Testis (tissue), 3 donors: ENCODE data around the gene C19orf67. TPM values are rescaled to one million over a fixed set of nuclear protein-coding genes. Genes with fewer than 3 reads are reported as not detected.

Source experiments
- DNase-seq: peaks from one replicate; pipeline ENCODE4 v3.0.0-alpha.2; 2019
- H3K27ac ChIP-seq, 2 donors: fragments of 200-600 bp; sonication (generic); one replicate each; pipeline ENCODE4 v1.5.1; 2019
- H3K27me3 ChIP-seq: fragments of 200-600 bp; sonication (generic); one replicate; pipeline ENCODE4 v1.5.1; 2019
- H3K36me3 ChIP-seq: fragments of 200-600 bp; sonication (generic); one replicate; pipeline ENCODE4 v1.5.1; 2017; ENCODE audit warnings: low read depth; ENCODE audit errors: missing control alignments
- H3K4me1 ChIP-seq: fragments of 200-600 bp; sonication (generic); one replicate; pipeline ENCODE4 v1.5.1; 2019
- H3K4me3 ChIP-seq, 2 donors: fragments of 200-600 bp; sonication (generic); one replicate each; pipeline ENCODE4 v1.5.1; 2017 to 2019
- H3K9me3 ChIP-seq: fragments of 200-600 bp; sonication (generic); one replicate; pipeline ENCODE4 v1.5.1; 2017
- CTCF ChIP-seq, 3 experiments: fragments of 450-650 bp in 2 of 3; fragments of 200-600 bp in 1 of 3; sonication (generic) in 1 of 3; IDR thresholded peaks; one replicate each; pipeline ENCODE4 v1.5.1; 2016 to 2019; ENCODE audit warnings: antibody characterized with exemption in 3 of 3, mild to moderate bottlenecking in 2 of 3, moderate library complexity in 1 of 3
- POLR2A ChIP-seq: fragments of 450-650 bp; IDR thresholded peaks from one replicate; pipeline ENCODE4 v1.6.1; 2017; ENCODE audit warnings: antibody characterized with exemption, mild to moderate bottlenecking, moderate library complexity
- WGBS, 2 donors: methylation state at CpG; one replicate each; pipeline ENCODE4 v1.1.5; 2018; 5-methylcytosine and 5-hydroxymethylcytosine counted together
- intact Hi-C: fragments of 100-400 bp; cut with DNase I; formaldehyde crosslinking; loops from one replicate; pipeline ENCODE4 v1.15.1; 2023; ENCODE audit warnings: low total_unique reads
- polyA plus RNA-seq: library from polyadenylated mRNA; stranded (reverse); fragments of 350-450 nt; fragmentation: Illumina TruSeq; extraction: RNeasy Lipid Tissue Mini Kit (QIAGEN cat#74804); gene quantifications from one replicate; pipeline ENCODE4 v1.2.3, GENCODE V29; 2014; ENCODE audit warnings: low read depth, low replicate concordance; ENCODE audit not compliant: insufficient read depth
- total RNA-seq, 2 donors: library from RNA; depleted of rRNA; stranded (reverse); fragments of >200 nt; gene quantifications; one replicate each; pipeline ENCODE4 v1.2.3, GENCODE V29; 2016

Gene C19orf67
- total and polyA plus RNA-seq, 3 donors from 2014 or later: 5.0 to 12.7 (median 12.6) TPM

- intact Hi-C loops: no loop called here
- no peak overlapping the region for H3K4me3 ChIP-seq
- H3K9me3 ChIP-seq: no peaks in the 10 kb centered on the region
- peak overlapping the region; percentile 11 to 48 for H3K27ac ChIP-seq
- H3K4me1 ChIP-seq: peaks cover 6% of the 10 kb centered on the region
- H3K27me3 ChIP-seq: no peaks in the 10 kb centered on the region
- 74 to 80% methylated on average over 10 of the region's 10 CpGs for WGBS, 2 donors
- DNase-seq: no peak
- TF ChIP-seq CTCF (IDR thresholded peaks at IDR 0.05) (no peak), POLR2A (no peak)
- no peaks in the 10 kb centered on the region for H3K36me3 ChIP-seq
Observed at GRCh38 chr19:14102756-14103155, 17.2 kb upstream of the C19orf67 start.

GRCh38 chr19:14102102-14102696 lies 16.6 kb upstream of the C19orf67 start:
- H3K4me1 ChIP-seq: peaks cover 6% of the 10 kb centered on the region
- no peaks in the 10 kb centered on the region for H3K9me3 ChIP-seq
- TF ChIP-seq CTCF (IDR thresholded peaks at IDR 0.05): no peak
- no peak for TF ChIP-seq POLR2A
- no peaks in the 10 kb centered on the region for H3K27me3 ChIP-seq
- no peak overlapping the region for H3K27ac ChIP-seq
- H3K36me3 ChIP-seq: no peaks in the 10 kb centered on the region
- no peak for DNase-seq
- H3K4me3 ChIP-seq: no peak overlapping the region
- WGBS, 2 donors: 53 to 62% methylated on average over 11 of the region's 11 CpGs
- intact Hi-C loops: no loop called here

GRCh38 chr19:14101003-14101545 lies 15.5 kb upstream of the C19orf67 start:
- no peak overlapping the region for H3K4me3 ChIP-seq
- H3K27ac ChIP-seq: no peak overlapping the region
- no peaks in the 10 kb centered on the region for H3K27me3 ChIP-seq
- no peaks in the 10 kb centered on the region for H3K9me3 ChIP-seq
- no peak for TF ChIP-seq POLR2A
- TF ChIP-seq CTCF (IDR thresholded peaks at IDR 0.05): no peak
- intact Hi-C loops: no loop called here
- peaks cover 10% of the 10 kb centered on the region for H3K4me1 ChIP-seq
- DNase-seq: no peak
- WGBS, 2 donors: 86 to 93% methylated on average over 6 of the region's 6 CpGs
- H3K36me3 ChIP-seq: no peaks in the 10 kb centered on the region

DNA sequence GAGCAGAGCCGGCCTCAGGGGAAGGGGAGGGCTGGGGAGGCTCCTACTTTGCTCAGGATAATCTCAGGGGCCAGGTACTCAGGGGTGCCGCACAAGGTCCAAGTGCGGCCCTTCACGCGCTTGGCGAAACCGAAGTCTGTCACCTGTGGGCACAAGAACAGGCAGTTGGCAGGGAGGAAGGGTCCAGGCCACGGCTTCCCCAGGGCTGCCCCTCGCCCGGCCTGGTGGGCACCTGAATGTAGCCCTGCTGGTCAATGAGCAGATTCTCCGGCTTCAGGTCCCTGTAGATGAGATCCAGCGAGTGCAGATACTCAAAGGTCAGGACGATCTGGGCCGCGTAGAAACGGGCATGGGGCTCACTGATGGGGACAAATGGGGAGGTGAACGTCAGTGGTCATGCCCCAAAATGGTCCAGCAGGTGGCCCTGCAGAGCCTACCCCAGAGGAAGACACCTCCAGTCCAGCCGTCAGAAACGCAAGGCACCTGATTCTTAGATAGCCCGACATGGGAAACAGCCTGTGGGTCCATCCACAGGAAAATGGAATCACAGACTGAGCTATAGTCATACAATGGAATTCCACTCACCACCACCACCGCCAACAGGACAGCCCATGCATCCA lies 12.1 kb upstream of the C19orf67 start:
- Histone ChIP-seq H3K36me3 (no peaks in the 10 kb centered on the region), H3K4me1 (peaks cover 18% of the 10 kb centered on the region), H3K4me3 (no peak overlapping the region), H3K27ac (peak overlapping the region; percentile 17 to 31), H3K9me3 (no peaks in the 10 kb centered on the region), H3K27me3 (no peaks in the 10 kb centered on the region)
- TF ChIP-seq CTCF (IDR thresholded peaks at IDR 0.05) (peak in 2 of 3 experiments; percentile 19 to 22), POLR2A (no peak)
- no peak for DNase-seq
- WGBS, 2 donors: 68 to 76% methylated on average over 15 to 21 of the region's 21 CpGs
- intact Hi-C loops: no loop called here
